GM21529 (cell line): ENCODE measurements around the gene ANKRD13A.

ENCODE experiments used
- ATAC-seq: cut with Tn5 transposase; IDR thresholded peaks from one replicate; pipeline ENCODE4 v1.9.1; 2021; ENCODE audit not compliant: unreplicated experiment

ANKRD13A gene

DNA sequence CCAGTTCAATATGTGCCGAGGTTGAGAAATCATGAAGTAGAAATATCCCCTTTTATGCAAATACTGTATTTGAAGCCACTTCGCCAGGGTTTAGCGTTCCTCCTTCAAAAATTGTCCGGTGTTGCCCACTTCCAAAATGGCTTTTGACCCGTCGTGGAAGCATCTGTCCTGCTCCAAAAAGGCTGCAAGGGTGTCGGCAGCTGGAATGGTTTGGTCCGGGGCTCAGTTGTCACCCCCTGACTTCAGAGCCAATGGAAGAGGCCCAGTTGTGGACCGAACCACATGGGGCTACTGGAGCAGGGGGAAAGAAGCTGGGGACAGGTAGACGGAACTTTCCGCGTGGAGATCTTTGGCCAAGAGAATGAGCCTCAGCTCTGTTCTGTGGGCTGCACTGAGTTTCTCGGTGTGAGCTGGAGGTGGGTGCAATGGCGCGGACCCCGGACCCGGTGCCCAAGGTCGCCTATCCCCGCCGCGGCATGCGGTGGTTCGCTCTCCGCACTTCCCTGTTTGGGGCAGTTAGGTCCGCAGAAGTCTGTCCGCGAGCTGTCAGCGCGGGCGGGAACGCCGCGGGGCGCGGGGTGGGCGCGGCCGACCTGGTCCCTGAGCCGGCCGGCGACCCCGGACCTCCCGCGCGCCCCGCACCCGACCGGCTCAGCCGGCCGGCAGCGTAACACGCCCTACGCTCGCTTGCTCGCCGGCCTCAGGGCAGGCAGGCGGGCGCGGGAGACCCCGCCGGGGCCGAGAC is at the start of gene ANKRD13A:
ANKRD13A (plus strand) TSS at position 527 of the 745 bp plus-strand sequence. CDS start 259 bp downstream, outside the sequence.
- peak; percentile 46 for ATAC-seq

DNA sequence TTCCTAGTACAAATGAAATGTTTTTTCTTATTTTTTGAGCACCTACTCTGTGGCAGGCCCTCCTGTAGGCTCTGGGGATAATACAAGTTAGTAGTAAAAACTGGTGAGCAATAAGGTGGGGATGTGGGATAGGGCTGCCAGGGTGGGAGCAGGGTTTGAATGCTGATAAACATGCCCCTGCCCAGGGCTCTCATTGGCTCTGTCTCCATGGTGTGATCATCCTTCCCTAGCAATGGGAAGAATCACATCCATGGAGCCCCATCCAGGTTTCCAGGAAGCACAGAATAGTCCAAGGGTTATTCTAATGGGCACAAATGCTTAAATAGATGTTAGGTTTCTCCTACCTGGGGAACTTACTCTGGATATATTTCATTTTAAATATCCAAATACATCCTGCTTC is 48.6 kb upstream of the ANKRD13A start:
- ATAC-seq: no peak

DNA sequence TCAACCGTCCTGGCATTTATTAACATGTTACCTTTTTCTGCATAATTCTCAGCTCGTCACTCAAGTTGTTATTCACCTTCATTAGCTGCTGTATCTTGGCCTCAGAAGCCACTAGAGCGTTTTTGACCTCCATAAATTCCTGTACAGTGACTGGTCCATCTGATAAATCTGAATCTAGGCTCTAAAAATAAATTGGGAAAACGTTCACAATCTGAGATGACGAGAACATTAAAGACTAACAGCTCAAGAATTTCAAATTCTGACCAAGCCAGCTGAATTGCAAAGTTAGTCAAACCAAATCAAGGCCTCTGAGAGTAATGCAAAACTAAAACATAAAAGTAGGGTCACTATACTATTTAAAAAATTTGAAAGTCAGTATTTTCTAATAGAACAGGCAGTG is 48.1 kb upstream of the ANKRD13A start:
- no peak for ATAC-seq

DNA sequence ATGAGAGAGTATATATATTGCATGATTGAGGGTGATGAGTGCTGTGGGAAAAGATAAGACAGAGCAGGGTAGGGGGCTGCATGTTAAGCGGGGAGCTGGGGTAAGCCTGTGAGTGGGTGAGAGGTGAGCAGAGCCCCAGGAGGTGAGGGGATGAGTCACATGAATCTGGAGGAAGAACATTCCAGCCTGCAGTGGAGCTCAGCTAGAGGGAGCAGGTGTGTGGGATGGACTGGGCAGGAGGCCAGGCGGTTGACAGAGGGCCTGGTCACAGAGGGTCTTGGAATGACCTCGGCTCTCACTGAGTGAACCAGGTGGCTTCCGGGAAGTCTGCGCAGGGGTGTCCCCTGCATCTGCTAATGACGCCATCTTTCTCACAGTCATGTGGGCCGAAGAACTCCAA is 47.5 kb upstream of the ANKRD13A start:
- no peak for ATAC-seq

DNA sequence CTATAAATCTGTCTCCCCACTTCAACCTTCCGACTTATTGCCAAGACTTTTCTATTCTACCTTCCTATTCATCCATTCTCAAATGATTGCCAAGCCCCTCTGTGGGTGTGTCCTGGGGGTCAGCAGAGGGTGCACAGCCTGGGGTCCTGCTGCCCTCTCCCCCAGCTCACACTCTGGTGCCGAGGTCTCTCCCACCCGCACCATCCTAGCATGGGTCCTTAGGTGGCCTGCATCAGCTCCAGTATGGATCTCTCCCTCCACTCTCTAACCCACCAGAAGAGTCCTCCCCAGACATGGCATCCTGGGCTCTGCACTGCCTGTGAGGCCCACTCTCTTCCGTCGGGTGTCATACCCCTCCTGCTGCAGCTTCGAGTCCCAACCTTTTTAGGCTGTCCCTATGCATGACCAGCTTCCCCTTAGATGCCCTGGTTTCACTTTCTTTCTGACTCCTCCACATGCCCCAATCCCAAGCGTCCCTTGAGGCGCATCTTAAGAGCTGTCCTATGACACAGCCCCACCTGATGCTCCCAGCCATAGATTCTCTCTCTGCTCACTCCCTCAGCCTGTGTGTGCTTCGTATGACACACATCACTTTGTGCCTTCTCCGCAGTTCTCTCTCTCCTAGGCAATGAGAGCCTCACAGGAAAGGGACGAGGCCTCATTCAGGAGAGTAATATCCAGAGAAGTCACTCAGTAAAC is 46.9 kb upstream of the ANKRD13A start:
- peak; percentile 72 for ATAC-seq

DNA sequence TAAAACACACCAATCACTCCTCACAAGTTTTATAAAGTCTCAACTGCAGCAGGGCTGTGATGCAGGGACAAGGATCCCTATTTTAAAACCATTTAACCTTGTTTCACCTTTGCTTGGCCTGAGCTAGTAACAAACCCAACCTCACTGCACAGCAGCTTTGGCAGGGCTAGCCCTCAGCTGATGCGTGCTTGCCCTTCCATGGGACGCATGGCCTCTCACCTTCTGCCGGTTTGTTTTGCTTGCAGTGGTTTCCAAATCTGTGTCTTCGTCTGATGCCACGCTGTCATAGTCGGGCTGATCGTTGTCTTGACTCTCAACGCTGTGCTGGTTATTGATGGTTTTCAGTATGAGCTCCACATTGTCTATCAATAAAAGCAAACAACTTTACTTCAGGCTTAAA is 46.4 kb upstream of the ANKRD13A start:
- no peak for ATAC-seq

DNA sequence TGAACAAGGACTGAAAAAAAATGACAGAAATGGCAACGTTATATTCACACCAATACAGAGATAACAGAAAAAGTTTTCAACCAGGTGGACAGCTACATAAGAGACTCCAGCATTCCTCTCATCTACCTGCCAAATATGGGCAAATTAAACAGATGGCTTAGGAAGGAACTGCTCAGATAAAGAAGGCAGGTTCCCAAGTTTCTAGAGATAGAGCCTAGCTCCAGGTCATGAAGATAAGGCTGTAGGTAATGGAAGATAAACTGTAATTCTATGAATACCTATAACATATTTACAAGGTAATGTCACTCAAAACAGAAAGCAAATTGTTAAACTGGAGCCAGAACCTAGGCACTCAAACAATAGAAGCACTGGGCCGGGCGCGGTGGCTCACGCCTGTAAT is 45.6 kb upstream of the ANKRD13A start:
- ATAC-seq: no peak

DNA sequence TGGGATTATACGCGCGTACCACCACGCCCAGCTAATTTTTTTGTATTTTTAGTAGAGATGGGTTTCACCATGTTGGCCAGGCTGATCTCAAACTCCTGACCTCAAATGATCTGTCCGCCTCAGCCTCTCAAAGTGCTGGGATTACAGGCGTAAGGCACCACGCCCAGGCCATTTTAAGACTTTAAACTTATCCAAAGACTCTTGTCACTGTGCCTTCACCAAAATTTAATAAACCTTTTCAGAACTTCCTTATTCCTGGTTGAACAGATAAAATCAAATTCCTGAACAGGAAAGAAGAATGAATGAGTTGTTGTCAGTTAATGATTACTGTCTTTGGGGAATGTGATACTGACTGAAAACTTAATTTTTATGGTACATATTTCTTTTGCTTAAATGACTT is 40.9 kb upstream of the ANKRD13A start:
- ATAC-seq: no peak

DNA sequence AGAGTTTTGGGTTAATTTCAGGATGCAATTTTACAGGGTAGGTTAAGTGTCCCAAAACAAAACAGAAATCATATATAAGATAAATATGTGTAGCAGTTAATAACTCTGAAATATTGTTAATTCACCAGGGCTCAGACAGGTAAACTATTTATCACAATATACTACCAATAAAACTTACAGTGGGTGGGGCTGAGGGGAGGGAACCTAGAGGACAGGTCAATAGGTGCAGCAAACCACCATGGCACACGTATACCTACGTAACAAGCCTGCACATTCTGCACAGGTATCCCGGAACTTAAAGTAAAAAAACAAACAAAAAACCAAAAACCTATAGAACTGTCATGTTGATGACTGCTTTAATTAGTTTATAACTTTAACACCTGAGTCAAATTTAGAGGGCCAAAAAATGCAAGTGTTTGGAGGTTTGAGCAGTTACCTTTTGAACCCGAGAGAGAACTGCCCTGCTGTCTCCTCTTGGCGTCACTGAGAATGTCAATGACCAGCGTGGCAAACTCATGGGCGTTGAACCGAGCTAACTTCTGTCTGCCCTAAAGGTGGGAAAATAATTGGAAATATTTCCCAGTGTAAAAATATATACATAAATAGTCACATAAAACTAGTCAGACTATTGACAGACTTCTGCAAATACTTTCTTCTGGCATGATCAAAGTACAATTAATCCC is 39.7 kb upstream of the ANKRD13A start:
- no peak for ATAC-seq

DNA sequence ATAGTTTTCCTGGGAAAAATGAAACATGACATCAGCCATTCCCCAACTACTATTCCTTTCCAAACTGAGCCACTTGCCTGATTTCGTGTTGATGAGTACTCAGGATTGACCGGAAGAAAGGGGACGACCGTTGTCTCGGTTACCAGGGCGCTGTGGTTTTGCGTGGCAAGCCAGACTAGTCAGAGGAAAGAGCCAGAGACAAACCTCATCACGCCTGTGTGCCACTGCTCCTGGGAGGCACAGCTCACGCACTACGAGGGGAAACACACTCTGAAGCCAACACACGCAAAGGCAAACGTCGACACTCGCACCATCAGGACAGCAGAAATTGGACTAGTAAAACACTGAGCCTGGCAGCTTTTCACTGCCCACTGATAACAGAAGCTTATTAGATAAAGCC is 38.0 kb upstream of the ANKRD13A start:
- ATAC-seq: no peak

DNA sequence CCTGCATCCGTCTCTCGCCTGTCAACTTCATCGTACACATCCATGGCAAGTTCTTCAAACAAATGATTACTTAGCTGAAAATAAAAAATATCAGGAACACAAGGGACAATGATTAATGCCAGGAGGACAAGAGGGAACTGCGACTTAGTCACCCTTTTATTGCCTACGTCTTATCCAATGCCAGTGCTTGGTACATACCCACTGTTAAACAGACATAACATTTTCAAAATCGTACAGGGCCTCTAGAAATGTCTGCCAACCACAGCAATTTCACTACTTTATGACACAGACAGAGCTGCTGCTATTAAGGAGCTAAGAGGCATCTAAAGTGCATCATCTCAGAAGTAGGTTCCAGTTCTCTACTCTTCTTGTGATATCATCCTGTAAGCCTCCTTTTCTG is 37.6 kb upstream of the ANKRD13A start:
- no peak for ATAC-seq

DNA sequence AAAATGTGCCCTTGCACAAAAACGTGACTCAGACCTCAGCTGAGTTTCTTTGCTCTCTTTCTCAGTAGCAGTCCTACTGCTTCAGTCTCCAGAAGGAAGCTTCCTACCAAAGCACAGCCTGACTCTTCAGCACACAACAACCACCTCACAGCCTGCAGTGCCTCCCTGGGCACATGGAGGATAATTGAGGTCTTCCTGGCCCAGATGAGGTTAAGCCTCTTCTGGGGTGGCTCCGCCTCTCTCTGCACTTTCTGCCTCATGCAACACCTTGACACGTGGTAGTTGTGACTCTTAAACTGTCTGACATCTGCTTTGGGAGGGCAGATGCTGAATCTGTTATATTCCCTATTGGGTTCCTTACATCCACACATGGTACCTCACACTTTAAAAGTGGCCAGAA is 36.8 kb upstream of the ANKRD13A start:
- ATAC-seq: no peak

DNA sequence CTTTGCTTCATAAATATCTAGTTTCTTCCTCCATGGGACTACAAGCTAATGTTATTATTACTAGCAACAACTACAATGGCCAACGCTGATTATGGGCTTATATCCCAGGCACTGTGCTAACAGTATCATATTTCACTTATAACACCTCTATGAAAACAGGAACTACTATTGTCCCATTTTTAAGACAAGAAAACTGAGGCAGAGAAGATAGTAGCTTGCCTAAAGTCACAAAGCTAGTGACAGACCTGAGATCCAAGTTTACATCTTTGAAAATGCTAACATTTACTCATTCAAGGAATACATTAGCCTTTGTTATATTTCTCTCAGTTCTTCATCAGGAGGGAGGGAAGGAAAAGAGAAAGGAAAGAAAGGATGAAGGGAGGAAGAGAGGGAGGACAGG is 35.9 kb upstream of the ANKRD13A start:
- no peak for ATAC-seq

DNA sequence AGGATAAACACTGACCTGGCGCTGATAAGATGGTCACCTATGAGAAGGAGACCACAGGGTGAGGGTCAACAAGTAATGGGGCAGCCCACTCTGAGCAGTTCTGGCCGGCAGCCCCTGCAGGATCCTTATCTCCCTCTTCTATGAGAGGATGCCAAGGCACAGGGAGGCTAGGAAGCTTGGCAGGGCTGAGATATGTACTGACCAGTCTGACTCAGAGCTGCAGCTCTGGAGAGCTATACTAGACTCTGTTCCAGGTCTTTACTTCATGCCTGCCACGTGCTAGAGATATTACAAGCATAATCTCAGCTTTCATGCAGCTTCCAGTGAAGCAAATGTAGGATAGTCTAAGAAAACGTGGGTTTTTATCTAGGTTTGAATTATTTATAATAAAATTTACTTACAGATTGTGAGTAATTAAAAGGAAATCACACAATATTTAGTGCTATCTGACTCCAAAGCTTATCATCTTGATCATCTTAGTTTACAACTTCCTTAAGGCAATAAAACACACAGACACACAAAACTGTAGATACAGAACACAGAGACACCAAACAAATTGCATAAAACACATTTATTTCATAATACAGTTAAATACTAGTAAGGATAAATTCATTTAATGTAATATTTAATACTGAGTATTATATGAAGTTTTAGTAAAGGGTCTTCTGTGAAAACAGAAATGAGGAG is 35.3 kb upstream of the ANKRD13A start:
- no peak for ATAC-seq

DNA sequence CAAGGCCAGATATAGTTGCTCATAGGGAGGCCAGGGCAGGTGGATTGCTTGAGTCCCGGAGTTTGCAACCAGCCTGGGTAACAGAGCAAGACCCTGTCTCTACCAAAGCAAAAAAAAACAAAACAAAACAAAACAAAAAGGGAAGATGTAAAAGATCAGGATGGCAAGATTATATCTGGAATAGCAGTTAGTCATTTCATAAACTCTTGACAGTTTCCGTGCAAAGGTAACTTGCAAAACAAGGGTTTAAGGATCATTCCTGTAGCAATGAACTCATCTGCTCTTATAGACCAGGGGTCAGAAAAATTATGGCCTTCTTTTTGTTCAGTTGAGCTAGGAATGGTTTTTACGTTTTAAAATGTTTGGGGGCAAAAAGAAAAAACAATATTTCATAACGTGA is 32.7 kb upstream of the ANKRD13A start:
- ATAC-seq: no peak

DNA sequence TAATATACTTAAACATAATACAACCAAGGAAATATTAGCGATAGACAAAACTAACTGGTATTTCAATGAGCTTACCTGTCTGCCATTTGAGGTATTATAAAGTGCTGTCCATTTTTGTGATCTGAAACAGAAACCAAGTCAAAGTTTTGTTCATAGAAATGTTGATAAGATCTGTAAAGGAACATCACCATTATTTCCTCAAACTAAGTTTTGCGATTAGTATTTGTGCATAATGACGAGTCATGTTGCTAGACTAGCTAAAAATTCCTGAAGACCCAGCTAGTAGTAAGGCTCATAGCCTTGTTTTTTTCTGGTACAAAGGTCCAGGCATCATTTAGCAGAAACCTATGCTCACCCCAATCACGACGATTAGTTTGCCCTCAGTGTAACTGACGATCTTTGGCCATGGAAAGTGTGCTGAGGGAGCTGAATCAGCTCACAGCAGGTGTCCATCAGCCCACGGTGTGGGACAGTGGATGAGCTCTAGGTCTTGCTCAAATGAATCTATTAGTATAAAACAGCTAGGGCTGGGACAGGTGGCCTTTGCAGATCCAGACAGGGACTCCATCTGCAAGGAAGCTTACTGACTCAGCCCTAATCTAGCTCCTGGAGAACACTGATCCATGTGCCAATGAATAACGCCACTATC is 31.7 kb upstream of the ANKRD13A start:
- no peak for ATAC-seq

DNA sequence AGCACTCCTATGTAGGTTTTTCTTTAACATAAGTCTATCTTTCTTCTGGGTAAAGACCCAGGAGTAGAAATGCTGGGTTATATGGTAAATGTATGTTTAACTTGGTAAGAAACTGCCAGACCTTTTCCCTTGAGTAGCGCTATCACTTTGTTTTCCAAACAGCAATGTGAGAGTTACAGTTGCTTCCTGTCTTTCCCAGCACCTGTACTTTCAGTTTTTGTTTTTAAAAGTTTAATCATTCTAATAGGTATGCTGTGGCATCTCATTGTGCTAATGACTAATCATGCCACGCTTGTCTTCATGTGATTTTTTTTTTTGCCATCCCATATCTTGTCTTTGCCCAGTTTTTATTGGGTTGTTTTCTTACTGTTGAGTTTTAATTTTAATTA is 31.2 kb upstream of the ANKRD13A start:
- no peak for ATAC-seq

DNA sequence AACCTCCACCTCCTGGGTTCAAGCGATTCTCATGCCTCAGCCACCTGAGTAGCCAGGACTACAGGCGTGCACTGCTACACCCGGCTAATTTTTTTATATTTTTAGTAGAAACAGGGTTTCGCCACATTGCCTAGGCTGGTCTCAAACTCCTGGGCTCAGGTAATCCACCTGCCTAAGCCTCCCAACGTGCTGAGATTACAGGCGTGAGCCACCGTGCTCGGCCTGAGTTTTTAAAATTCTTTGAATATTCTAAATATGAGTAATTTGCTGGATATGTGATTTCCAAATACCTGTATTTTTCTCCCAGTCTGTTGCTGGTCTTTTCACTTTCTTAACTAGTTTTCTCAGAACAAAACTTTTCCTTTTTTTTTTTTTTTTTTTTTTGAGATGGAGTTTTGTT is 30.4 kb upstream of the ANKRD13A start:
- no peak for ATAC-seq

DNA sequence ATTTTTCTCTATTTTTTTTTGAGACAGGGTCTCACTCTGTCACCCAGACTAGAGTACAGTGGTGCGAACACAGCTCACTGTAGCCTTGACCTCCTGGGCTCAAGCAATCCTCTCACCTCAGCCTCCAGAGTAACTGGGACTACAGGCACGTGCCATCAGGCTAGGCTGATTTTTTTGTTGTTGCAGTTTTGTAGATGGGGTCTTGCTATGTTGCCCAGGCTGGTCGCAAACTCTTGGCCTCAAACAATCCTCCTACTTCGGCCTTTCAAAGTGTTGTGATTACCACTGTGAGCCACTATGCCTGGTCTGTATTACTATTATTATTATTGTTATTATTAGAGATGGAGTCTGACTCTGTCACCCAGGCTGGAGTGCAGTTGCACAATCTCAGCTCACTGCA is 26.4 kb upstream of the ANKRD13A start:
- no peak for ATAC-seq

DNA sequence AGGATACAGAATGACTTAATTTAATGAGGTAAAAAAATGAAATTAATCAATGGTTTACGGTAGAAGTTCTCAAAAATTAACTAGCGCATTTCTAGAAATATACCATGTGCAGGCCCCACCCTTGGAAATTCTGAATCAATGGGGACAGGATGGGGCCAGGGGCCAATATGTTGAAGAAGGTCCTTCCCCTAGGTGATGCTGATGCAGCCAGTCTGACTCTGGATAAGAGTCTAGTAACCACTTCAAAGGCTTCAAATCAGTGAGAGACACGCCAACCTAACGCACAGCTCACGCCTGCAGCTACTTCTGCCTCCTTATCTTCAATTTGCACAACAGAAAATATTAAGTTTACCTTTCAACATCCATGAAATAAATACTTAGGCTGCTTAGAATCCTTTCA is 17.9 kb upstream of the ANKRD13A start:
- ATAC-seq: no peak

DNA sequence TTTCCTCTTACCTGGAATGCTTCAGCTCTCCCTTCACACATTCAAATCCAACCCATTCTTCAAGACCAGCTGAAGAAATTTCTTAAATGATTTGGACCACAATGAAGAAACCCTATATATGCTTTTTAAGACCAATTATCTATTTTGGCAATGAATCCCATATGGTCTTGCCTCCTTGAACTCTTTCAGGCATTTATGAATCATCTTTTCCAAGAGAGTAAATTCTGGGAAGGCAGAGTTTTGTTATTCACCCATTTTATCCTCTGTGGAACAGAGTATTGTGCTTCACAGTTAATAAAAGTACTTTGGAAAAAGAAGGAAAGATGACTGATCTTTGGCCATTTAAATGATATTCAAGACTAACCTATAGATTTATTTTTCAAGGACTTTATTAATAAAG is 17.0 kb upstream of the ANKRD13A start:
- no peak for ATAC-seq
